ENCODE measurements around the gene GLYATL1.

The GLYATL1 gene

DNA sequence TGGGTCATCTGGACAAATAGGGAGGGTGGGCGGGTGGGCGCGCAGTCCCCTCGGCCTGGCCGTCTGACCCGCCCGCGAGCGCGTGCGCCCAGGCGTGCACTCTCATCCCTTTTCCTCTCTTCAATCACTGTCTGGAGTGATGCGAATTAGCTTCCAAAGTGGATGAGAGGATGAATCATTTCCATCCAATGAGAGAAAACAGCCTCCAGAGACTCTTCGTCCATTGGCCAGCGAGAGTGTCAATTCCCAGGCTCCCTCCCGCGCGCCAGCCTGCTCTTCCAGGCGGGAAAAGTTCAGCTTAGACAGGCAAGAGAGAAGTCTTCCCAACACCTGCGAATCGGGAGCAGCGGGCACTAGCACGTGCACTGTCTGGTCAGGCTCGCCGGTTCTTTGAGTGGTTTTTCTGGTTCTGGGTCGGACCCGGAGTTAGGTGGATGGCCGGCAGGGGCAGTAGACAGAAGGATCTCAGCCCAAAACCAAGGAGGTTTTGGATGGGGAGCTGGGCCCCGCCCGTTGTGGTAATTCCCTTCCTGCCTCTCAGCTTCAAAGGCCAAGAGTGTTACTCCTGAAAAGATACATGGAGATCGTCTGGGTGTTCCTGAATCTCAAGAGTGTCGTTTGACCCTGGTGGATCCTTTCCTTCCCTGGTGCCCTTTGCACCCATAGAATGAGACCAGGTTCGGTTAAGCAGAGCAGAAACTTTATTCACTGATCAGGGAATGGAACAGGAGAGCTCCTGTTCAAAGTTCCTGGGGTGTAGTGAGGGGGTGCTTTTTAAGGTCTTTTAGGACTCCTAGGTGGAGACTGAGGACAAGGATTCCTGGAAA, 33.4 kb upstream of the GLYATL1 start:
- Histone ChIP-seq H3K4me3 (replicated peaks; ENCODE audit: insufficient read depth, low read length) (no peak overlapping the region), H3K27me3 (ENCODE audit: insufficient read depth, poor library complexity, severe bottlenecking) (no peaks in the 10 kb centered on the region), H3K27ac (replicated peaks) (no peak overlapping the region)
- DNase-seq (ENCODE audit: low read depth in 1 of 2, low spot score in 1 of 2): no peak
- no peak for TF ChIP-seq CTCF (IDR thresholded peaks at IDR 0.05; ENCODE audit: insufficient read depth, low read length)
- no peak for TF ChIP-seq POLR2AphosphoS5 (IDR thresholded peaks at IDR 0.05; ENCODE audit: low read depth)
- TF ChIP-seq, protein P1, sequence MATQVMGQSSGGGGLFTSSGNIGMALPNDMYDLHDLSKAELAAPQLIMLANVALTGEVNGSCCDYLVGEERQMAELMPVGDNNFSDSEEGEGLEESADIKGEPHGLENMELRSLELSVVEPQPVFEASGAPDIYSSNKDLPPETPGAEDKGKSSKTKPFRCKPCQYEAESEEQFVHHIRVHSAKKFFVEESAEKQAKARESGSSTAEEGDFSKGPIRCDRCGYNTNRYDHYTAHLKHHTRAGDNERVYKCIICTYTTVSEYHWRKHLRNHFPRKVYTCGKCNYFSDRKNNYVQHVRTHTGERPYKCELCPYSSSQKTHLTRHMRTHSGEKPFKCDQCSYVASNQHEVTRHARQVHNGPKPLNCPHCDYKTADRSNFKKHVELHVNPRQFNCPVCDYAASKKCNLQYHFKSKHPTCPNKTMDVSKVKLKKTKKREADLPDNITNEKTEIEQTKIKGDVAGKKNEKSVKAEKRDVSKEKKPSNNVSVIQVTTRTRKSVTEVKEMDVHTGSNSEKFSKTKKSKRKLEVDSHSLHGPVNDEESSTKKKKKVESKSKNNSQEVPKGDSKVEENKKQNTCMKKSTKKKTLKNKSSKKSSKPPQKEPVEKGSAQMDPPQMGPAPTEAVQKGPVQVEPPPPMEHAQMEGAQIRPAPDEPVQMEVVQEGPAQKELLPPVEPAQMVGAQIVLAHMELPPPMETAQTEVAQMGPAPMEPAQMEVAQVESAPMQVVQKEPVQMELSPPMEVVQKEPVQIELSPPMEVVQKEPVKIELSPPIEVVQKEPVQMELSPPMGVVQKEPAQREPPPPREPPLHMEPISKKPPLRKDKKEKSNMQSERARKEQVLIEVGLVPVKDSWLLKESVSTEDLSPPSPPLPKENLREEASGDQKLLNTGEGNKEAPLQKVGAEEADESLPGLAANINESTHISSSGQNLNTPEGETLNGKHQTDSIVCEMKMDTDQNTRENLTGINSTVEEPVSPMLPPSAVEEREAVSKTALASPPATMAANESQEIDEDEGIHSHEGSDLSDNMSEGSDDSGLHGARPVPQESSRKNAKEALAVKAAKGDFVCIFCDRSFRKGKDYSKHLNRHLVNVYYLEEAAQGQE (IDR thresholded peaks at IDR 0.05; ENCODE audit: insufficient replicate concordance, low read depth): no peak
- no peak for TF ChIP-seq SPI1 (IDR thresholded peaks at IDR 0.05; ENCODE audit: borderline replicate concordance, low read depth)
- no peak for TF ChIP-seq GABPA (IDR thresholded peaks at IDR 0.05; ENCODE audit: low read depth)

DNA sequence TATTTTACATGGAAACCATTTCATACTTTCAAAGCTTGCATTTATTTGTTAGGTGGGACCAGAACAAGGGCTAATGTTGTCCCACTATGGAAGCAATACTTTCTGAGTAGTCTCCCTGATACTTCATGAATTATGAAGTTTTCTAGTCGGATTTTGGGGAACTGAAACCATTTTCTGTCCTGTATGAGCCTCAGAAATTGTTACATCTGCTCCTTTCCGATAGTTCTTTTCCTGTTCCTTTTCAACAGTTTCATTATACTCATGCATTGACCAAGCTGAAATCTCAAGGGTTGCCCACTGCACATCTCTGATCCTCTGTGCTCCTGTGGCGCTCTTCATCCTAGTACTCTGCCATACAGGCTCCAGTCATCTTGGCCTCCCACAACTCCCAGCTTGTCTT, 31.5 kb upstream of the GLYATL1 start:
- Histone ChIP-seq H3K27ac (replicated peaks) (no peak overlapping the region), H3K4me3 (replicated peaks; ENCODE audit: insufficient read depth, low read length) (no peak overlapping the region), H3K27me3 (ENCODE audit: insufficient read depth, poor library complexity, severe bottlenecking) (no peaks in the 10 kb centered on the region)
- TF ChIP-seq CTCF (IDR thresholded peaks at IDR 0.05; ENCODE audit: insufficient read depth, low read length): no peak
- no peak for TF ChIP-seq GABPA (IDR thresholded peaks at IDR 0.05; ENCODE audit: low read depth)
- TF ChIP-seq, protein P1 (IDR thresholded peaks at IDR 0.05; ENCODE audit: insufficient replicate concordance, low read depth): no peak
- no peak for TF ChIP-seq POLR2AphosphoS5 (IDR thresholded peaks at IDR 0.05; ENCODE audit: low read depth)
- TF ChIP-seq SPI1 (IDR thresholded peaks at IDR 0.05; ENCODE audit: borderline replicate concordance, low read depth): no peak
- DNase-seq (ENCODE audit: low read depth in 1 of 2, low spot score in 1 of 2): peak in 1 of 2 experiments; percentile 22

DNA sequence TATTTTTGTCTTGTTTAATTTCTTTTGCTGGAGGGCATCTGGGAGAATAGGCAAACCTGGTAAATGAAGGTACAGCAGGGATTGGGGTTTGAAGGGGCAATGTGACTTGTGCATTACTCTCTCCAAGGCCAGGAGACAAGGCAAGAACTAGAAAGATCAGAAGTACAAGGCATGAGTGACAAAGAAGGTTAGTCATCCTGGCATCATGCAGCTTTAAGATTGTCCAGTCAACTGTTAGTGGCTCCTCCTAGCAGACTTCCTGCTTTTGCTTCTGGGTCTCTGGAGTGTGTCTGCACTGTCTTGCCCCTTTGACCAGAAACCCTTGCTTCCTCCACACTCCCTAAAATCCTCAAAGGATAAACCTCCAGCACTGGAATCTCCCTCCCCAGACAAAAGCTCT, 27.2 kb upstream of the GLYATL1 start:
- H3K27ac ChIP-seq (replicated peaks): no peak overlapping the region
- H3K4me3 ChIP-seq (replicated peaks; ENCODE audit: insufficient read depth, low read length): no peak overlapping the region
- H3K27me3 ChIP-seq (ENCODE audit: insufficient read depth, poor library complexity, severe bottlenecking): no peaks in the 10 kb centered on the region
- TF ChIP-seq, protein P1 (IDR thresholded peaks at IDR 0.05; ENCODE audit: insufficient replicate concordance, low read depth): no peak
- TF ChIP-seq GABPA (IDR thresholded peaks at IDR 0.05; ENCODE audit: low read depth) (no peak), SPI1 (IDR thresholded peaks at IDR 0.05; ENCODE audit: borderline replicate concordance, low read depth) (no peak)
- DNase-seq (ENCODE audit: low read depth in 1 of 2, low spot score in 1 of 2): no peak

All from HL-60 (cell line).